ENCODE measurements around the gene RCVRN. TPM values are rescaled to one million over a fixed set of nuclear protein-coding genes. Genes with fewer than 3 reads are reported as not detected.

Gene RCVRN
- total RNA-seq, 1 experiment from 2014 or later, result not detected

DNA sequence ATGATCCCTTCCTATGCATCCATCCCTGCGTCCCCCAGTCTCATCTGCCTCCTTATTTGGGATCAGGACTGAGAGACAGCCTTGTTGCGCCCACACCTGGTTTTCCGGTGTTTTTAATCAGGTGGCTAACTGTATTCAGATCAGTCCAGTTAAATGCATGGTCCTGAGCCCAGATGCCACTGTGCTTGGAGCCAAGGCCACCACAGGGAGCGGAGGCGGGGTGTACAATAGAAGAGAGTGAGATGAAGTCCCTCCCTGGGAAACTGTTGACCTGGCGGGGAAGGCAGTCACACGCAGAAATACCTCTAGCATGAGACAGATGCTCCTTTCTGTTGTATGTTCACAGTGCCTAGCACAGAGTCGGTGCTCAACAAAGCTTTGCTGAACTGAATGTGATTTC, 6.3 kb downstream of the RCVRN start:
- DNase-seq (ENCODE audit: low spot score), result no peak

GRCh38 chr17:9897372-9897968, 7.6 kb downstream of the RCVRN start:
- no peak for DNase-seq (ENCODE audit: low spot score)

DNA sequence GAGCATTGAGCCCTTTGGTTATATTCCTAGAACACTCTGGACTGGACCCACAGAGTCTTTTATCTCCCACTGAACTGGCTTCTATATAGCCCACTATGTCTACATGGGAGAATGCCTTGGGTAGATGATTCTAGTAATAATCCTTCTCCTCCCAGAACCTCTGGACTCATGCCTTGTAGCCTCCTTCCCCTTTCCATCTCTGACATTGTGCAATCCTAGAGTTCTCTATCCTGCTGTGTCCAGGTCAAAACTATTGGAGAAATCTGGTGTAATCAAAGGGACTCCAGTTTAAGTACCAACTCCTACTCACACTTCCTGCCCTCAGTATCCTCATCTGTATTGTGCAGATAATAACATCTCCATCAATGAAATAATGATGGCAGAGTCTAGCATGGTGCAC, 9.1 kb downstream of the RCVRN start:
- DNase-seq (ENCODE audit: low spot score), result no peak

DNA sequence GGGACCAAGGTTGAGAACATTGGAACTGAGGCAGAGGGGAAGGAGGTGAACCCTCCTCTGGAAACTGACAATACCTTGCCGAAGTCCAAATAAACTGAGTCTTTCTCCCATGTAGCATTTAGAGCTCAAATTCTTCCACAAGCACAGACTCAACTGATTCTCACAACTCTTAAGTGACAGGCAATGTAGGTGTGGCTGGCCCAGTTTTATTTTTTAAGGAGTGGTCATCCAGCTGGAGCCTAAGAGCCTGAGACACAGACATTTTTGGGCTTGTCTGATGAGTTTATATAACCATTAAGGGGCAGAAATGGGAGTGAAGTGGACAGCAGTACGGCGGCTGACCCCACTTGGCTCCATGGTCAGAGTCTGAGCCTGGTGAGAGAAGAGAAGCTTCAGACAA, 10.8 kb downstream of the RCVRN start:
- no peak for DNase-seq (ENCODE audit: low spot score)

DNA sequence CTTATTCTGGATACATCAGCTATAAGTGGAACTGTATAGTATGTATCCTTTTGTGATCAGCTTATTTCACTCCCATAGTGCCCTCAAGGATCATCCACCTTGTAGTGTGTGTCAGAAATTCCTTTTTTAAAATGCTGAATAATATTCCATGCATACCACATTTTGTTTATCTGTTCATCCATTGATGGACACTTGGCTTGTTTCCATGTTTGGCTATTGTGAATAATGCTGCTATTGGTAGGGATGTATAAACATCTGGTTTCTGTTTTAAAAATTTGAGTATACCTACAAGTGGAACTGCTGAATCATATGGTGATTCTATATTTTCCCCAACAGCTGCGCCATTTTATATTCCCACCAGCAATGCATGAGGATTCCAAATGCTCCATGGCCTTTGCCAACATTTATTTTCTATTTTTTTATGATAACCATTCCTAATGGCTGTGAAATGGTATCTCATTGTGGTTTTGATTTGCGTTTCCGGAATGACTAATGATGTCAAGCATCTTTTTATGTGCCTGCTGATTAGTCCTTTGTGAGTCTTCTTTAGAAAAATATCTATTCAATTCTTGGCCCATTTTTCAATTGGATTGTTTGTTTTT, 11.6 kb downstream of the RCVRN start:
- peak; percentile 79 for DNase-seq (ENCODE audit: low spot score)

DNA sequence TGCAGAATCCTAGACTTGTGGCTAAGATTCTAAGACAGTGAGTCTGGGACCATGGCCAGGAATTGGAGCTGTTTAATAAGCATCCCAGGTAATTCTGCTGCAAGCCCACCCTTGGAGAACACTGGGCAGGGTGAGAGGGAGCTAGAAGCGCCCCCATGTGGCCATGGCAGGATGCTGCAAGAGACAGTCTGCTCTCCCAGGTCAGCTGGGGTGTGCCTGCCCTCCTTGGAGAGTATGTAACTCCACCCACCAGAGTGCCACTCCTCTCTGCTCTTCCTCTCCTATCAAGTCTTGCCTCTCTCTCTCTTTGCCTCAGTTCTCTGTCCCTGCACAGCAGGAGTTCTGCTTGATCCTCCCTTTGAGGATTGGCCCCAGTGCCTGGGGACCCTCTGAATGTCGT, 14.9 kb downstream of the RCVRN start:
- DNase-seq (ENCODE audit: low spot score), result peak; percentile 64

DNA sequence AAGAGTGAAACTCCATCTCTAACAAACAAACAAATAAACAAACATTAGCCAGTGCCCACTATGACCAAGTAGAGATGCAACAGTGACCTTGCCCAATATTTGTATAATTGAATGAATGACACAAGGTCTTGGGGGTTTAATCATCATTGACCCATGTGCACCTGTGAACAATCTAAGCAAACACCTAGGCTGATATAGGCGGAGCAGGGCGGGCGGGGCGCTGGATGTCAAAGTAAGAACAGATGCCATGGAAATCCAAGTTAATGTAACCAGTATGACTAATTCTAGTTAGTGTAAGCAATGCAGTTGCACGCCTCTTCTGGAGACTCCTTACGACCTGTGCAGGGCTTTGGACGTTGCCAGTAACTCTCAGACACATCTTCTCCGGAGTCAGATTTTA, 17.6 kb downstream of the RCVRN start:
- no peak for DNase-seq (ENCODE audit: low spot score)

GRCh38 chr17:9886141-9886930, 18.7 kb downstream of the RCVRN start:
- DNase-seq (ENCODE audit: low spot score), result no peak

DNA sequence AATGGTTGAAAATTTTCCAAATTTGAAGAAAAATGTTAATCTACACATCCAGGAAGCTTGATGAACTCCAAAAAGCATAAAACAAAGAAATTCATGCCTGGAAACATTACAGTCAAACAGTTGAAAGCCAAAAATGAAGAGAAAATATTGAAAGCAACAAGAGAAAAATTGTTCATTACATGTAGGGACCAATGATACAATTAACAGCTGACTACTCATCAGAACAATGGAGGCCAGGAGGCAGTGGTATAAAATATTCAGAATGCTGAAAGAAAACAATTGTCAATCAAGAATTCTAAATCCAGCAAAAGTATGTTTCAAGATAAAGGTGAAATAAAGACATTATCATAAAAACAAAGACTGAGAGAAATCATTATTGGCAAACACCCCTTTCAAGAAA, 21.6 kb downstream of the RCVRN start:
- no peak for DNase-seq (ENCODE audit: low spot score)

DNA sequence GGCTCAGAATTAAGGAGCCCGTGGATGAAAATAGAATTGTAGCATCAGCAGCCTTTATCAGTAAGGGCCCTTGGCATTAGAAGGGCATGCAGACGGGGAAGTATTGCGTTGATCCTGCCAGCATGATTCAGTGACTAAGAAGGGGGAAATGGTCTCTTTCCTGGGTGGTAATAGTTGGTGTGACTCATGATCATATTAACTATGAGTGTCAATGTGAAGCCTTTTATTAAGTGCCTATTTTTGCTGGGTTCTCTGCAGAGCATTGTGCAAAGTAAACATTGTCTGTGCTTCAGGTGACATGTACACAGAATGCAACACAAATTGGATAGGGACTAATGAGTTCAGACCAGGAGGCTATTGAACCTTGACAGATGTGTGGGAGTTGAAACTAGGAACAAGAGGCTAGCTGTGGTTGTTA, 24.5 kb downstream of the RCVRN start:
- peak; percentile 94 for DNase-seq (ENCODE audit: low spot score)

GRCh38 chr17:9878786-9879525, 26.1 kb downstream of the RCVRN start:
- DNase-seq (ENCODE audit: low spot score), result peak; percentile 55

DNA sequence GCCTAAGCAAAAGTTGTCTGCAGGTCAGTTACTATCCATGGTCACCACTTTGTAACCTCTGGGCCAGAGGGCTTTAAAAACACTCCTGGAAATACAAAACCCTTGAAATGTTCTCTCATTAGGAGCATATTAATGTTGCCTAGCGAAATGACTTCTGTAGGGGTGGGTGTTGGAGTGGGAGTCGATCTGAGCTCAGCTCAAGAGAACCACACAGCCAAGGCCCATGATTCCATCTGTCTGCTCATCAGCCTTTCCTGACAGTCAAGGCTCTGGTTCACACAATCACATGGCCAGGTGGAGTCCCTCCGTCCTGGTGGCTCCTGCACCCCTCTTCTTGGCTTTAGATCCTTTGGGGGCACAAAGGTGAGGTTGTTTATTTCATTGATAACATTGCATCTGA, 26.7 kb downstream of the RCVRN start:
- no peak for DNase-seq (ENCODE audit: low spot score)

DNA sequence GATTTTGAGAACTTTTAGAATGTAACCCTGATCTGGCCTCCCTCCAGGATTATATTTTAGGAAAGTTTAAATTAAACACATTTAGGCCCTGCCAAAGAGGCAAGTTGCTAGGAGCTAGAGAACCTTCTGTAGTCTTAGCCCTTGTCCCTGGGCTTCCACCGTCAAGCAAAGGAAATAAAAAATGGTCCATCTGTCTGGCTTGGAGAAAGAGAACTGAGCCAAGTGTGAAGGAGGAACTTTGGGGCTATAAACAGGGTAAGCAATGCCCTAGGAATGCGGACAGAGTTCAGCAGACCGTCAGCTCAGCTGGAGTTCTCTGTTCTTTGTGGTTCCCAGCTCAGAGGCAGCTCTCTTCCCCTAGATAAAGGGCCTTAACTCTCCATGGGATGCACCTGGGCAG, 29.6 kb downstream of the RCVRN start:
- DNase-seq (ENCODE audit: low spot score), result peak; percentile 86

- DNase-seq (ENCODE audit: low spot score), result no peak
Observed at GRCh38 chr17:9874722-9875121, 30.3 kb downstream of the RCVRN start.

- no peak for DNase-seq (ENCODE audit: low spot score)
Observed at GRCh38 chr17:9872852-9873251, 32.2 kb downstream of the RCVRN start.

GRCh38 chr17:9868552-9868951, 36.5 kb downstream of the RCVRN start:
- DNase-seq (ENCODE audit: low spot score), result no peak

DNA sequence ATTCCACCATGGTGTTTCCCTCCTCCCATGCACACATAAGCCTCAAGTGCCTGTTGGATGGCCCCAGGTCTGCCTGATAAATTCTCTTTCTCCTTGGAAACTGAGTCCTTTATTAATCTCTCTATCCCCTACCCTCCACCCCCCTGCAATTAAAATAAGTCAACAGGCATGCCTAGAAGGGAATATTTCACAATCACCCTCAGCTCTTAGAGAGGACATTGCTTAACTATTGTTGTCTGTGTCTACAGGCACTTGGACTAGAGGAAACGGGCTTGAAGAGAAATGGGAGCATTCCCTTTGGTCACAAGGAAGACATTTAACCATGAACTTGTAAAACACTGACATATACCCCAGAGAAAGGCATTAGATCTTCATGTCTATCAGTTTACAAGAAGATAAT, 39.5 kb downstream of the RCVRN start:
- DNase-seq (ENCODE audit: low spot score), result no peak

GRCh38 chr17:9862949-9863348, 42.1 kb downstream of the RCVRN start:
- no peak for DNase-seq (ENCODE audit: low spot score)

GRCh38 chr17:9862220-9862619, 42.9 kb downstream of the RCVRN start:
- DNase-seq (ENCODE audit: low spot score), result no peak

- no peak for DNase-seq (ENCODE audit: low spot score)
Observed at GRCh38 chr17:9860851-9861250, 44.2 kb downstream of the RCVRN start.

GRCh38 chr17:9859781-9860180, 45.3 kb downstream of the RCVRN start:
- no peak for DNase-seq (ENCODE audit: low spot score)

- DNase-seq (ENCODE audit: low spot score), result no peak
Observed at GRCh38 chr17:9855036-9855435, 50.0 kb downstream of the RCVRN start.

GRCh38 chr17:9854255-9854654, 50.8 kb downstream of the RCVRN start:
- no peak for DNase-seq (ENCODE audit: low spot score)
